ENCODE data around the gene PTRH1.
"Not testable (repeated sequence)": the region's sequence is repeated elsewhere in the genome, so short reads cannot be mapped to it uniquely, and the experiment has no call there.

PTRH1 gene

GRCh38 chr9:127715470-127716337, at the start of gene PTRH1, which contains the start of gene TTC16:
TSS of gene PTRH1 (minus strand) at chr9:127715663. CDS start at chr9:127715639, 24 bp downstream.
TSS of gene TTC16 (plus strand) at chr9:127716079. CDS start at chr9:127716146, 67 bp downstream.
- peak; percentile 77 for DNase-seq

GRCh38 chr9:127763918-127764384, 48.5 kb upstream of the PTRH1 start:
- no peak for DNase-seq

- no peak for DNase-seq
Observed at GRCh38 chr9:127762111-127762676, 46.7 kb upstream of the PTRH1 start.

GRCh38 chr9:127761491-127761956, 46.1 kb upstream of the PTRH1 start:
- DNase-seq, result no peak

DNA sequence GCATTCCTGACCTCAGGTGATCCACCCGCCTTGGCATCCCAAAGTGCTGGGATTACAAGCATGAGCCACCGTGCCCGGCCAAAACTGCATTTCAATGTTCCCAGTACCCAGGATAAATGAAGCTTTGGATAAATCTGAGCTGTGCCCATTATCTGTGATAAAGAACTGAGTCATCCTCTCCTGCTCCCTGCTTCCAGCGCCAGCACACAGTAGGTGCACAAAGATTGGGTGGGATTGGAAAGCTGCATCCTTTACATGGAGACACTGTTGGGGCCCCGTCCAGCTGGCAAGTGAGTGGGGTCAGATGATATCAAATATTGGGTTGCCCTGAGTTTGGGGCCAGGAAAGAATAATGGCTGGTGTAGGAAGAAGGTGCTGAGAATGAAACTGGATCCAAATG, 45.6 kb upstream of the PTRH1 start:
- no peak for DNase-seq

- no peak for DNase-seq
Observed at GRCh38 chr9:127758843-127759242, 43.4 kb upstream of the PTRH1 start.

DNA sequence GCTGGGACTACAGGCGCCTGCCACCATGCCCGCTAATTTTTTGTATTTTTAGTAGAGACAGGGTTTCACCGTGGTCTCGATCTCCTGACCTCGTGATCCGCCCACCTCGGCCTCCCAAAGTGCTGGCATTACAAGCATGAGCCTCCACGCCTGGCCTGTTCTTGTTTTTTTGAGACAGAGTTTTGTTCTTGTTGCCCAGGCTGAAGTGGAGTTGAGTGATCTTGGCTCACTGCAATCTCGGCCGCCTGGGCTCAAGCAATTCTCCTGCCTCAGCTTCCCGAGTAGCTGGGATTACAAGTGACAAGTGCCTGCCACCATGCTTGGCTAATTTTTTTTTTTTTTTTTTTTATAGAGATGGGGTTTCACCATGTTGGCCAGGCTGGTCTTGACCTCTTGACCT, 41.3 kb upstream of the PTRH1 start:
- DNase-seq, result not testable (repeated sequence)

- DNase-seq, result no peak
Observed at GRCh38 chr9:127756233-127756632, 40.8 kb upstream of the PTRH1 start.

DNA sequence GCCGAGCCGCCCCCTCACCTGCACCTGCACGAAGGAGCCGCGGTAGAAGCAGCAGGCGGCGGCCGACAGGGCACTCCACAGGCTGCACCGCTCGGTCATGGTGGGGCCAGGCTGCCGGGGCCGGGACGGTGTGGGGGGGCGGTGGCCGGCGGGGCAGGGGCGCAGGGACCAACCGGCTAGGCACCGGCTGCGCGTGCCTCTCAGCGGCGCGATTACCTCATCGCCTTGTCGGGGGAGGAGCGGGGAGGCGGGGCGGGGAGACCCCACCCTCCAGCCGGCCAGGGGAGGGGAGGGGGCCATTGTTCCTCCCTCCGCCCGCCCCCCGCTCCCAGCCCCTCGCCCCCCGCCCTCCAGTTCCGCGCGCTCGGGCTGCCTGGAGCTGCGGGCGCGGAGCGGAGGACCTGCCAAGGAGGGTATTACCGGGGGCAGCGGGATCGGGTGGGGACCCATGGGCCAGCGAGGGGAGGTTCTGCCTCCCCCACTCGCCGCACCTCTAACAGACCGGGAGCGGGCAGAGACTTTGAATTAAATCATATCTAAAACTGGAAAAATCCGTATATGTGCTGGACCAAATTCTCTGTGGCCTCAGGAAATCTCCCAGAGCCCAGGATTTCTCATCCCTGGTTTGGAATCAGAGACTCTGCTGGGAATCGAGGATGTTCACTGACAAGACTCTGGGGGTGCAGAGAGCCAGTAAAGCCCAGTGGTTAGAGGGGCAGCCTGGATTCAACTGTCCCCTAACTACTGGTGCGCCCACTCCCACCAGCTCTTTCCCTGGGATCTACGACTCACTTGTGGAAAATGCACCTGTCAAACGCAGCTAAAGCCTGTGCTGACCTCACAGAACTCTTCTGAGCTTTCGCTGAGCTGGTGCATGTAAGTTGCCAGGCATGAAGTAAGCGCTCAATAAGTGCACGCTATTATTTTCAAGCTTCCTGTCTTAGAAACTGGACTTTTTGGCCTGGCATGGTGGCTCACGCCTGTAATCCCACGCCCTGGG, 39.9 kb upstream of the PTRH1 start:
- DNase-seq, result no peak

GRCh38 chr9:127754099-127755060, 38.9 kb upstream of the PTRH1 start:
- DNase-seq, result no peak

GRCh38 chr9:127753622-127754021, 38.2 kb upstream of the PTRH1 start:
- no peak for DNase-seq

GRCh38 chr9:127753148-127753547, 37.7 kb upstream of the PTRH1 start:
- no peak for DNase-seq

DNA sequence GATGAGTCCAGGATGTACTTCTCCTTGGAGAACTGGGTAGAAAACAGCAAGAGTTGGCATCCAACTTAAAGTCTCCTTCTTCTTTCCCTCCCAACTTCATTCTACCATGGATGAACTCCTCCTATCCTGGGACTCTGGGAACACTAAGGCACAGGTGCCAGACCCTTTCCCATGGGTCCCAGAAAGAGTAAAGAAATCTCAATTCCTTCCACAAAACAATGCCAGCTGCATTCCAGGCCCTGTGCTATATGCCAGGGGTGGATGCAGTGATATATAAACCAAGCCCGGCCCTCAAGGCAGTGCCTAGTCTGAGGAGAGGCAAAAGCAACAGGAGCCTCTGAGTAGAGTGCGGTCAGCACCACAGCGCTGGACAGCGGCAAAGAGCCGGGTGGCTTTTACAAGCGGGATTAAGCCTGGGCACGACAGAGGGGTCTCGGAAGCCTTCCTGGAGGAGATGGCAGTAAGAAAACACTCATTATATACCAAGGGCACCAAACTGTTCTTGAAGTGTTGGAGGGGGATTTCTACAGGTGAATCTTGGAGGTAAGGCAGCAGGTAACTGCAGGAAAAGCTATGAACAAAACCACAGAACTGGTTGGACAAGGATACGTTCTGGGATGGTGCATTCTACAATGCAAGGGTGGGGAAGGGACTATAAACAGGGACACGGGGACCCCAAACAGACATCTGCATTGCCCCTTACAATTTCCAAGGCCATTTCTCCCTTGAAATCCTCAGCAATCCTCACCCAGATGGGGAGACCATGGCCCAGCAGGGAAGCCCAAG, 36.0 kb upstream of the PTRH1 start:
- DNase-seq, result no peak

DNA sequence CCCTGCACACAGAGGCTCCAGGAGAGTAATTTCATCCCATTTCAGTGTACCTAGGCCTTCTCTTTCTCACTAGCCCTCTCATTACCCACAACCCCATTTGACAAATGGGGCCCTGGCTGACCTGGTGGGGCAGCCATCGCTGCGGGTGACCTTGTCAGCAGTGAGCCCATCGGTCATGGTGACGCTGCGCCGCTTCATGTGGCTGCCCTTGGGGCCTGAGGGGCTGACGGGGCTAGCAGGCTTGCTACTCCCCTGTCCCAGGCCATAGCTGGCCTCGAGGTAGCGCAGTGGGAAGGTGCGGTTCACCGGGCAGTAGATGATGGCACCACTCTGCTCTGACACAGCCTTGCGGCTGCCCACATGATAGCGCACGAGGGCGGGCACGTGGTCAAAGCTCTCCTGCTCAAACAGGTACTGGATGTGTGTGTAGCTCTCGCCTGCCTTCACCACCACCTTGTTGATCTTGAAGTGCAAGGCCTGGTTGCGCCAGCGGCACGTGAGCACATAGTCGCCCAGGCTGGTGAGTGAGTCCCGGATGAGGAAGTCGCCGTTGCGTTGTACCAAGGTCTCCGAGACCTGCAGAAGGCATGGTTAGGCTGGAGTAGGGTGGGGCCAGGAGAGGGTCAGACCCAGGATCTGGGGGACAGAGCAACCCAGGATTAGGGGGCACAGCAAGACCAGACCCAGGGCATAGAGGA, 33.8 kb upstream of the PTRH1 start:
- DNase-seq, result no peak

GRCh38 chr9:127746959-127747569, 31.6 kb upstream of the PTRH1 start:
- DNase-seq, result no peak

DNA sequence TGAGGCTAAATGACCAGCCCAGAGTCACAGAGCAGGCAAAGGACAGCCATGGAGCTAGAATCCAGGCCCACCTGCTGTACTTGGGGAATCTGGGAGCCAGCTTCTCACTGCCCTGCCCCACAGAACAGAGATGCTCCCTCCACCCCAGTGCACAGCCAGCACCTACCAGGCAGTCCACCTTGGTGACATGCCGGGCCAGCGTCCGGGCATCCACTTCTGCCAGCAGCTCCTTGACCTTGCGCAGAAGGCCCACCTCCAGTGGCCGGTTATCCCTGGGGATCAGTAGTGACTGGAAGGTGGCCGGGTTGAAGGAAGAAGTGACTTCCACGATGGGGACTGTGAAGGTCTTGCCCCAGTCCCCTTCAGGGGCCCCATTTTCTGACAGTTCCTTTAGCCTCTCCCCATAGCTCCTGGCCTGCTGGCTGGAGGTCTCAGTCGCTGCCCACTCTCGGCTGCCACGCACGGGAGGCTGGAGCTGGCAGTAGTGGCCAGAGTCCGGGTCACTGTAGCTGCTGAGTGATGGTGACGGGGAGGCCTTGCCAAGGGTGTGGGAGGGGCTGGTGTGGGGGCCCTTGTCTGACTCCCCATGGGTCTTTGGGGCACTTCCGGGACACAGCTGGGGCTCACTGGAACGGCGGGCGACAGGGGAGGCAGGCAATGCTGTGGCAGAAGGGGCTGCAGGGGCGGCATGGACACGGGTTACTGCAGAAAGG, 29.1 kb upstream of the PTRH1 start:
- DNase-seq, result no peak

DNA sequence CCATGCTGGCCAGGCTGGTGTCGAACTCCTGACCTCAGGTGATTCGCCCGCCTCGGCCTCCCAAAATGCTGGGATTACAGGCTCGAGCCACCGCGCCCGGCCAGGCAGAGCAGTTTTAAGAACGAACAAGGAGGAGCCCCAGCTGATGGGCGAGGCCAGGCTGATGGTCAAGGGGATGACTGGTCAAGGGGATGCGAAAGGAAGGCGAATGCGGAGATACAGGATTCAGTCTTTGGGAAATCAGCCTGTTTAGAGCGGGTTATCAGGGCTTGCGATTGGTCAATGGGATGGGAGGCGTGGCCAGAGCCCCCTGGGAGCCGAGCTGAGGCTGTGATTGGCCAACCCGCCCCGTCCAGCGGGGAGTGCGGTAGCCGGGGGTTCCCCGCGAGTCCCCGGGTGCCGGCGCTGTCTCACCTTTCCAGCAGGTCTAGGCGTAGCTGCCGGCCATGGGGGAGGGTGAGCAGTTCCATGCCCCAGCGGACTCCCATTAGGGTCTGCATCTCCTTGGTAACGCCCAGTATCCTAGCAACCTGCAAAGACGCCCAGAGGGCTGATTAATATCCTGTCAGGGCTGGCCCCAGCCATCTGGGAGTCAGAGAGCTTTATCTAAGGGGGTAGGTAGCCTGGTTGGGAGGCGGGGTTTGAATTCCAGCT, 27.1 kb upstream of the PTRH1 start:
- peak; percentile 82 for DNase-seq

DNA sequence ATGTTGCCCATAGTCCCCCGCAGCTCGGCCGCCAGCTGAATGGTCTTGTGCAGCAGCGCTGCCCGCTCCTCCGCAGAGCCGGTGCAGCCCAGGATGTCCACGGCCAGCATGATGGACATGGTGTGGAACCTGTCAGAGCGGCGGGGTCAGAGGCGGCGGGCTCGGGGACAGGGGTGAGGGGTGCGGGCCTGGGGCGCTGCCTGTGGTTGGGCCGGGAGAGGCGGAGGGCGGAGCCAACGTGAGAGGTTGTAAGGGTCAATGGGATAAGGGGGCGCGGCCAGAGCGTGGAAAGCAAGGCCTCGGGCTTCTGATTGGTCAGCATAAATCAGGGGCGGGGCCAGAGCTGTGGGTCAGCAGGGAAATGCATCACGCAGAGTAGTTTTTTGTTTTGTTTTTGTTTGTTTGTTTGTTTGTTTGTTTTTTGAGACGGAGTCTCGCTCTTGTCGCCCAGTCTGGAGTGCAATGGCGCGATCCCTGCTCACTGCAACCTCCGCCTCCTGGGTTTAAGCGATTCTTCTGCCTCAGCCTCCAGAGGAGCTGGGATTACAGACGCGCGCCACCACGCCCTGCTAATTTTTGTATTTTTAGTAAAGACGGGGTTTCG, 26.5 kb upstream of the PTRH1 start:
- no peak for DNase-seq
